HEK293 (cell line): ENCODE results near the gene ZBED4.

Experiments used
- CTCF ChIA-PET: fragments of 350-600 bp; formaldehyde crosslinking; extraction: SDS; loops from one replicate; lab custom pipeline; 2021; ENCODE audit warnings: antibody characterized with exemption; lab: Yijun Ruan, JAX
- POLR2A ChIA-PET: fragments of 300-600 bp; formaldehyde crosslinking; extraction: SDS; loops from one replicate; lab custom pipeline; 2020; ENCODE audit warnings: antibody characterized with exemption, inconsistent platforms; lab: Yijun Ruan, JAX
- H3K27ac ChIP-seq: fragments of 200-500 bp; sonication (Bioruptor generic); 2 replicates; pipeline ENCODE4 v1.5.1; 2014; ENCODE audit warnings: low read depth, low read length, control low read depth, inconsistent platforms; ENCODE audit errors: extremely low read depth
- H3K36me3 ChIP-seq, 2 experiments: fragments of 200-500 bp in 1 of 2; sonication (Bioruptor generic) in 1 of 2; 1 replicate in 1 of 2; 2 replicates in 1 of 2; pipeline ENCODE4 v1.5.1; 2014 to 2017; ENCODE audit warnings: inconsistent platforms in 2 of 2, low read length in 2 of 2; ENCODE audit not compliant: control insufficient read depth in 2 of 2, insufficient read depth in 1 of 2
- H3K4me1 ChIP-seq: fragments of 200-500 bp; sonication (Bioruptor generic); 2 replicates; pipeline ENCODE4 v1.5.1; 2014; ENCODE audit warnings: mild to moderate bottlenecking, low read length, inconsistent platforms; ENCODE audit not compliant: control insufficient read depth, insufficient read depth
- H3K4me3 ChIP-seq: 2 replicates; pipeline ENCODE4 v1.5.1; 2011; ENCODE audit warnings: low read depth, mild to moderate bottlenecking, control low read depth, low read length, moderate library complexity
- H3K9me3 ChIP-seq: fragments of 200-500 bp; sonication (Bioruptor generic); 2 replicates; pipeline ENCODE4 v1.5.1; 2014; ENCODE audit warnings: low read depth, low read length, inconsistent platforms; ENCODE audit not compliant: control insufficient read depth, insufficient read depth
- EGR2 ChIP-seq: fragments of 450-650 bp; formaldehyde crosslinking; IDR thresholded peaks from 2 replicates; pipeline ENCODE4 v1.5.1; 2016; ENCODE audit warnings: low read depth, missing biosample characterization, missing genetic modification characterization
- GLIS2 ChIP-seq: fragments of 450-650 bp; formaldehyde crosslinking; IDR thresholded peaks from 2 replicates; pipeline ENCODE4 v1.5.1; 2016; ENCODE audit warnings: missing biosample characterization, missing genetic modification characterization
- OSR2 ChIP-seq: fragments of 450-650 bp; formaldehyde crosslinking; IDR thresholded peaks from 2 replicates; pipeline ENCODE4 v1.5.1; 2016; ENCODE audit warnings: missing biosample characterization, missing genetic modification characterization
- PRDM2 ChIP-seq: fragments of 450-650 bp; formaldehyde crosslinking; IDR thresholded peaks from 2 replicates; pipeline ENCODE4 v1.5.1; 2016; ENCODE audit warnings: missing biosample characterization, missing genetic modification characterization, borderline replicate concordance
- RBAK ChIP-seq: fragments of 450-650 bp; formaldehyde crosslinking; IDR thresholded peaks from 2 replicates; pipeline ENCODE4 v1.5.1; 2016; ENCODE audit warnings: missing biosample characterization, missing genetic modification characterization
- ZEB2 ChIP-seq: fragments of 450-650 bp; formaldehyde crosslinking; IDR thresholded peaks from 2 replicates; pipeline ENCODE4 v1.5.1; 2016; ENCODE audit warnings: missing biosample characterization, missing genetic modification characterization
- ZNF174 ChIP-seq: fragments of 450-650 bp; formaldehyde crosslinking; IDR thresholded peaks from 2 replicates; pipeline ENCODE4 v1.5.0; 2017; ENCODE audit warnings: missing biosample characterization, mild to moderate bottlenecking, missing genetic modification characterization
- ZNF280D ChIP-seq: fragments of 450-650 bp; formaldehyde crosslinking; IDR thresholded peaks from 2 replicates; pipeline ENCODE4 v1.5.1; 2016; ENCODE audit warnings: missing biosample characterization, missing genetic modification characterization
- ZNF302 ChIP-seq: fragments of 450-650 bp; formaldehyde crosslinking; IDR thresholded peaks from 2 replicates; pipeline ENCODE4 v1.5.1; 2016; ENCODE audit warnings: missing biosample characterization, missing genetic modification characterization, low read depth
- ZNF354C ChIP-seq: fragments of 450-650 bp; formaldehyde crosslinking; IDR thresholded peaks from 2 replicates; pipeline ENCODE4 v1.5.1; 2016; ENCODE audit warnings: missing biosample characterization, missing genetic modification characterization, low read depth, borderline replicate concordance
- ZNF548 ChIP-seq: fragments of 450-650 bp; formaldehyde crosslinking; IDR thresholded peaks from 2 replicates; pipeline ENCODE4 v1.5.1; 2016; ENCODE audit warnings: missing biosample characterization, missing genetic modification characterization
- ZNF558 ChIP-seq: fragments of 450-650 bp; formaldehyde crosslinking; IDR thresholded peaks from 2 replicates; pipeline ENCODE4 v1.5.1; 2016; ENCODE audit warnings: missing biosample characterization, missing genetic modification characterization
- ZNF571 ChIP-seq: fragments of 450-650 bp; formaldehyde crosslinking; IDR thresholded peaks from 2 replicates; pipeline ENCODE4 v1.5.0; 2017; ENCODE audit warnings: missing biosample characterization, missing genetic modification characterization
- ZNF670 ChIP-seq: fragments of 450-650 bp; formaldehyde crosslinking; IDR thresholded peaks from 2 replicates; pipeline ENCODE4 v1.5.1; 2016; ENCODE audit warnings: missing biosample characterization, missing genetic modification characterization, low read depth

The ZBED4 gene

GRCh38 chr22:49855251-49855911, 1.7 kb downstream of the ZBED4 start (continued):
- TF ChIP-seq RBAK (tag by site-specific recombination): no peak

- Histone ChIP-seq H3K4me3 (no peak overlapping the region), H3K36me3 (peaks cover 0 to 13% of the 10 kb centered on the region in 2 experiments; a peak in 2 of 3 replicates), H3K27ac (no peak overlapping the region)
- CTCF ChIA-PET: no interaction called here
- no peak for TF ChIP-seq GLIS2 (tag by site-specific recombination)
- no peak for TF ChIP-seq OSR2
- TF ChIP-seq ZNF548 (tag by site-specific recombination): no peak
- TF ChIP-seq PRDM2 (tag by site-specific recombination): no peak
- no peak for TF ChIP-seq ZNF571 (tag by site-specific recombination)
- no peak for TF ChIP-seq ZNF670
- no peak for TF ChIP-seq ZNF558 (tag by site-specific recombination)
- no peak for TF ChIP-seq ZNF302
- TF ChIP-seq ZNF354C (tag by site-specific recombination): no peak
- TF ChIP-seq ZNF174: no peak
- TF ChIP-seq ZNF280D (tag by site-specific recombination): no peak
- TF ChIP-seq ZEB2: no peak
- TF ChIP-seq EGR2 (tag by site-specific recombination): no peak
- TF ChIP-seq, all 188 proteins: peak for 0
- Histone ChIP-seq H3K4me1 (peaks cover 8% of the 10 kb centered on the region), H3K9me3 (no peaks in the 10 kb centered on the region)
- POLR2A ChIA-PET: interaction anchor here (1.3 kb wide), 2 partner anchors 21 to 56 kb away, joined by 3 to 8 read pairs; no protein-coding TSS in a partner anchor
Observed at GRCh38 chr22:49856343-49856742, 2.7 kb downstream of the ZBED4 start.
